Hematopoietic multipotent progenitor cell treated with erythropoietin and hydrocortisone succinate and interleukin-3 and kit ligand, for 17 days (in vitro differentiated cells): Measurements from ENCODE around the gene CCP110.

ENCODE experiments used
- DNase-seq: peaks from one replicate; pipeline ENCODE4 v3.0.0-alpha.2; 2015; ENCODE audit warnings: low spot score

Gene CCP110, protein sequence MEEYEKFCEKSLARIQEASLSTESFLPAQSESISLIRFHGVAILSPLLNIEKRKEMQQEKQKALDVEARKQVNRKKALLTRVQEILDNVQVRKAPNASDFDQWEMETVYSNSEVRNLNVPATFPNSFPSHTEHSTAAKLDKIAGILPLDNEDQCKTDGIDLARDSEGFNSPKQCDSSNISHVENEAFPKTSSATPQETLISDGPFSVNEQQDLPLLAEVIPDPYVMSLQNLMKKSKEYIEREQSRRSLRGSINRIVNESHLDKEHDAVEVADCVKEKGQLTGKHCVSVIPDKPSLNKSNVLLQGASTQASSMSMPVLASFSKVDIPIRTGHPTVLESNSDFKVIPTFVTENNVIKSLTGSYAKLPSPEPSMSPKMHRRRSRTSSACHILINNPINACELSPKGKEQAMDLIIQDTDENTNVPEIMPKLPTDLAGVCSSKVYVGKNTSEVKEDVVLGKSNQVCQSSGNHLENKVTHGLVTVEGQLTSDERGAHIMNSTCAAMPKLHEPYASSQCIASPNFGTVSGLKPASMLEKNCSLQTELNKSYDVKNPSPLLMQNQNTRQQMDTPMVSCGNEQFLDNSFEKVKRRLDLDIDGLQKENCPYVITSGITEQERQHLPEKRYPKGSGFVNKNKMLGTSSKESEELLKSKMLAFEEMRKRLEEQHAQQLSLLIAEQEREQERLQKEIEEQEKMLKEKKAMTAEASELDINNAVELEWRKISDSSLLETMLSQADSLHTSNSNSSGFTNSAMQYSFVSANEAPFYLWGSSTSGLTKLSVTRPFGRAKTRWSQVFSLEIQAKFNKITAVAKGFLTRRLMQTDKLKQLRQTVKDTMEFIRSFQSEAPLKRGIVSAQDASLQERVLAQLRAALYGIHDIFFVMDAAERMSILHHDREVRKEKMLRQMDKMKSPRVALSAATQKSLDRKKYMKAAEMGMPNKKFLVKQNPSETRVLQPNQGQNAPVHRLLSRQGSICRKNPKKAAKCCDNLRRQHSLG

DNA sequence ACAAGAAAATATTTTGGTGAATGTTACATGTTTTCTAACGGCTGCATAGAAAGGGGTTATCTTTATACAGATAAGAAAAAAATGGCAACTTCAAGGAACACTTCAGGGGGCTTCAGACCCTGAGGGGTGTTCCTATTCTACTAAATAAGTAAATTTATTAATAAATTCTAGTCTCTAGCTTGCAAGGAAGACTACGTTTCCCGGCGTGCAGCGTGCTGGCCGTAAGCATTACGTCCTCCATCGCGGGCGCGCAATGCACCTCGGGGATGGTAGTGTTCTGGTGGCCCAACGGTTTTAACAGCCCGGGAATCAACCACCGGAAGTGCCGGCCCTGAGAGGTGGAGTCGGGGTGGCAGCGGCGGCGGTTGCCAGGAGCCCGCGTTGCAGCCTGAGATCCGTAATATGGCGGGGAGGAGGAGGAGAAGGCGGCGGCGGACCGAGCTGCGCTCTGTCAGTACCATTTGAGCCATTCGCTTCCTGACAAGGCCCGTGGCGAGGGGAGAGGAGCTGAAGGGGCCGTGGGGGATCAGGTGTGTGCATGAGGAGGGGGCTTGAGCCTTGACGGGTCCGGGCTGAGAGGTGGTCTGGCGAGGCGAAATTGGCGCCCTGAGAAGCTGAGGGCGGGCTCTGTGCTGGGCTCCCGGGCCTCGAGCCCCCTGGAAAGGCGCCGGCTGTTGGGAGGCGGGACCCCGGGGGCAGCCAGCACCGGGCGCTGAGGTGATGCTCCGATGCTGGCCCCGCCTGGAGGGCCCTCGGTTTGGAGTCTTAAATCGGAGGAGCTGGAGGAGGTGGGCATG lies at the start of gene CCP110:
Gene CCP110 (plus strand): TSS at position 384 of the 797 bp plus-strand sequence. CDS start 3,940 bp downstream, outside the sequence.
- peak; percentile 93 for DNase-seq

DNA sequence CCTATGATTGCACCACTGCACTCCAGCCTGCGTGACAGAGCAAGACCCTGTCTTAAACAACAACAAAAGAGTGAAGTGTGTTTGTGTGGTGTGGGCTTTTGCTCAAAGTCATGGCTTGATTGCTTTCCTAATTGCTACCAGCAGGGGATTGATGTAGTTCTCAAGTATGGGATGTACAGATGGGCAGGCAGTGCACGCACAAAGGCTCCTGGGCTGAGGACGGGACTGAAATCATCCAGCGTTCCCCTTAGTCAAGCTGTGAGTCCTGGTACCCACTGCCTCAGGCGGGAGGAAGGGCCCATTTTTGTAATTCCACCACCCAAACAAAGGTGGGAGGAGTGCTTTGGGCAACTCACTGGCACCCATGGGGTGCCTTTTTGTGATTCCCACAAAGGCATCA lies 49.1 kb upstream of the CCP110 start:
- DNase-seq: peak; percentile 34

DNA sequence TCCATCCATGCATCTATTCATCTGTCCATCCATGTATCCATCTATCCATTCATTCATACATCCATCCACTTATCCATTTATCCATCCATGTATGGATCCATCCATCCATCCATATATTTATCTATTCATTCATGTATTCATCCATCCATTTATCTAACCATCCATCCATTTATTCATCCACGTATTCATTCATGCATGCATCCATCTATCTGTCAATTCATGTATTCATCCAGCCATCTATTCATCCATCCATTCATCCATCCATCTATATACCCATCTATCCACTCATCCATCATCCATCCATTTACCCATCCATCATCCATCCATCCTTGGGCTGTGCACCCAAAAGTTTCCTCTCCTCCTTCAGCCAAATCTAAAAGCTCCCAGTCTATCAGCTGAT lies 45.2 kb upstream of the CCP110 start:
- no peak for DNase-seq

DNA sequence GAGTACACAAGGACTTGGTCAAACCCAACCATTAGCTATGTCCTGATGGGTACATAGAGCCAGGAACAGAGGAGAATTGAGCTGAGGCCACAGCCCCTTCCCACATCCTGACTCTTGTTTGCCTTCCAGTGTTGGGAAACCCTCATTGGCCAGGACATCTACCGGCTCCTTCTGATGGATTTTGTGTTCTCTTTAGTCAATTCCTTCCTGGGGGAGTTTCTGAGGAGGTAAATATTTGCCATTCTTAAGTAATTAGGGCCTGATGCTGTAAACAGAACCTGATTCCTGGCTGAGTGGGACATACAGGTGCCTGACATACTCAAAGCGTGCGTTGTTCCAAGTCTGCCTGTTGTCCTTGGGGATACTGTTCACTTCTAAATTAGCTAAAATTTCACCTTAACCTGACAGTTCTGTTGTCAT lies 44.4 kb upstream of the CCP110 start:
- no peak for DNase-seq

DNA sequence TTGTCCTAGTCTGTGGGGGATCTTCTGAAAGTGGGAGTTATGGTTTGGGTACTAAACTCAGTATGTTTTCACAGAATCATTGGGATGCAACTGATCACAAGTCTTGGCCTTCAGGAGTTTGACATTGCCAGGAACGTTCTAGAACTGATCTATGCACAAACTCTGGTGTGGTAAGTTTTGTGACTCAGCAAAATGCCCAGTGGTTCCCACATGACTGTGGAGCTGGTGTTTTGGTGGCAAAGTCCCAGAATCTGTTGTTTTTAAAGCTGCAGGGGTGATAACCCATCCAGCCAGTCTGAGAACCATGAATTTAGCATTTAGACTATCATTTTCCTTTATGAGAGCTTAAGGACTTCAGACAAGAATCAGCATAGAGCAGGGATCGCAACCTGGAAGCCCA lies 42.4 kb upstream of the CCP110 start:
- peak; percentile 96 for DNase-seq

DNA sequence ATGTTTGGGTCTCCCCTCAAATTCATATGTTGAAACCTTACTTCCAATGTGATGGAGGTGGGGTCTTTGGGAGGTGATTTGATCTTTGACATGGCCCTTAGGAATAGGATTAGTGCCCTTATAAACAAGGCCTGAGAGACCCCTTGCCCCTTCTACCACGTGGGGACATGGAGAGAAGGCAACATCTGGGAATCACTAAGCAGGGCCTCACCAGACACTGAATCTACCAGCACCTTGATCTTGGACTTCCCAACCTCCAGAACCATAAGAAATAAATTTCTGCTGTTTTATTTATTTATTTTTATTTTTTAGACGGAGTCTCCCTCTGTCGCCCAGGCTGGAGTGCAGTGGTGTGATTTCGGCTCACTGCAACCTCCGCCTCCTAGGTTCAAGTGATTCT lies 42.0 kb upstream of the CCP110 start:
- DNase-seq: no peak

DNA sequence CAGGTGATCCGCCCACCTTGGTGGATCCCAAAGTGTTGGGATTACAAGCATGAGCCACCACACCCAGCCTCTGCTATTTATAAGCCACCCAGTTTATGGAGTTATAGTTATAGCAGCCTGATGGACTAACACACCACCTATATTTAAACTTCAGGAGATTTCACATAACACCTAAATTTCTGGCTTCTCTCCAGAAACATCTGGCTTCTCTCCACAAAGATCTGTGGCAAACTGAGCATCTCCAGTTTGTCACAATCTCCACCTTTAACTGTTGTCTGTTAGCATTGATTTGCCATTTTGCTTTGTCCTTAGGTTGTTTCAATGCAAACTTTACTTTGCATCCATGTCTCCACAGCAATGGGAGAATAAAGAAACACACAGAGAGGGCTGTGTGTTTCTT lies 41.5 kb upstream of the CCP110 start:
- DNase-seq: peak; percentile 81

DNA sequence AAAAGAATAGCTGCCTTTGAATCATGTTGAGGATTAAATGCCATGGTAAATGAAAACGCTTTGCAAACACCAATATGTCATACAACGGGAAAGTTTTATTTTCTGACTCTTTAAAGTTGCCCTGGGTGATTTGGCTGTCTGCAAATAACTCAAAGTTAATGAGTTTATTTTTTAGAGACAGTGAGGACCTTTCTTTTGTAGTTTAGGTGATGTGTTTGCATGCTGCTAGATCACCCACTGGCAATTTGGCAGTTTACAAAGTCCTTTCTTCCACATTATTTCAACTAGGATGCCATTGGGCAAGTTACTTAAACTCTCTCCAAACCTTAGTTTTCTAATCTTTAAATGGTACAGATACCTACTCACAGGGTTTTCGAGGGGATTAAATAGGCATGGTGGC lies 39.6 kb upstream of the CCP110 start:
- DNase-seq: peak; percentile 47

DNA sequence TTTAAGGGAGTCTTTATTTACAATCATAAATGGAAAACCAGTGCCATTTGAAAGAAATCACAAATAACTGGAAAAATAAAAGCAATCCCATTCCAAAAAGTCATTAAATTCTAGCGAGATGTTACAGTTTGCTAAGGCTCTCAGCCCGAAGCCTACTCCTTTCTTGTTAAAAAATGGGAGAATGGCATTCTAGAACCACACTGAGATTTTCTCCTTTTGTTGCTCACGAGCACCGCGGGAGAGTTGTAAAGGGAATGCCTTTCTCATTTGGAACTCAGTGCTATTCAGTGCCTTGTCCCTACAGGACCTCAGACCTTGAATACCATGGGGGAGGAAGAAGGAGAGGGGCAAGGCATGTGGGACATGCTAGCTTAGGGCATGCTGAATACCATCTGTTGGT lies 38.1 kb upstream of the CCP110 start:
- peak; percentile 67 for DNase-seq

DNA sequence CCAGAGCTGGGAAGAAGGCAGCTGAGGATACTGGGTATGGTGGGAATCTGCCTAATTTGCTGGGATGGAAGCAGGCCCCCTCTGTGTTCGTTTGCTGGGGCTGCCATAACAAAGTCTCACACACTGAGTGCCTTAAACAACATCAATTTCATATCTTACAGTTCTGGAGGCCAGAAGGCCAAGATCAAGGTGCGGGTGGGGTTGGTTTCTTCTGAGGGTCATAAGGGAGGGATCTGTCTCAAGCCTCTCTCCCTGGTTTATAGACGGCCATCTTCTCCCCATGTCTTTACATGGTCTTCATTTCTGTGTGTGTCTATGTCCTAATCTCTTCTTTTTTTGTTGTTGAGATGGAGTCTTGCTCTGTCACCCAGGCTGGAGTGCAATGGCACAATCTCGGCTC lies 37.7 kb upstream of the CCP110 start:
- DNase-seq: peak; percentile 75

DNA sequence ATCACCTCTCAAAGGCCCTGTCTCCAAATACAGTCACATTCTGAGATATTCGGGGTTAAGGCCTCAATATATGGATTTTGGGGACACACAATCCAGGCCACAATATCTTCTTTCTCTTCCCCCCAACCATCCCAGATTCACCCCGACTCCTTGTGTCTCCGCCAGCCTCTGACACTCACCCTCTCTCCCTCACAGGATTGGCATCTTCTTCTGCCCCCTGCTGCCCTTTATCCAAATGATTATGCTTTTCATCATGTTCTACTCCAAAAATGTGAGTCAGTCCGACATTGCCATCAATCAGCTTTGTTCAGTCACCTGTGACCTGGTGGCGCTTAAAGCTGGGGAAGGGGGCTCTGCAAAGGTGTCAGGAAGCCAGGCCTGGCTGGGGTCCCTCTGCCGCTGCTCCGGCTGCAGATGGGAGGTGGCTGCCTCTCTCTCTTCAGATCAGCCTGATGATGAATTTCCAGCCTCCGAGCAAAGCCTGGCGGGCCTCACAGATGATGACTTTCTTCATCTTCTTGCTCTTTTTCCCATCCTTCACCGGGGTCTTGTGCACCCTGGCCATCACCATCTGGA lies 36.9 kb upstream of the CCP110 start:
- peak; percentile 85 for DNase-seq

DNA sequence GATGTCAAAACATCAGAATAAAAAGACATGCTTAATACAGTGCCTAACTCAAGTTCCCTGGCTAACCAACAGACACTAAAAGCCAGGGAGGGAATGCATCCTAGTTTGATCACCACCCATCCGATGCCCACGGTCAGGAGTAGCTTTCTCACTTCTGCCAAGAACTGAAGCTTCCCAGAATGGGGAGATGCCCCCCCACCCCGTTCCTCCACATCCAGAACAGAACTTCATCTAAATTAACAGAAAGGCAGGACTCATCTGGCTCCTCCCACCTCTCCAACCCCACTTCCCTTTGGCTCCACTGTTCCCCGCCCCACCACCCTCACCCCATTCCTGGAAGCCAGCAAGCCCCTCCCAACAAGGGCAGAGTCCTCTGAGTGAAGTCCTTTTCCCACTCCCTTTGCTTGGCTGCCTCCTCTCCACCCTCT lies 35.5 kb upstream of the CCP110 start:
- DNase-seq: no peak

DNA sequence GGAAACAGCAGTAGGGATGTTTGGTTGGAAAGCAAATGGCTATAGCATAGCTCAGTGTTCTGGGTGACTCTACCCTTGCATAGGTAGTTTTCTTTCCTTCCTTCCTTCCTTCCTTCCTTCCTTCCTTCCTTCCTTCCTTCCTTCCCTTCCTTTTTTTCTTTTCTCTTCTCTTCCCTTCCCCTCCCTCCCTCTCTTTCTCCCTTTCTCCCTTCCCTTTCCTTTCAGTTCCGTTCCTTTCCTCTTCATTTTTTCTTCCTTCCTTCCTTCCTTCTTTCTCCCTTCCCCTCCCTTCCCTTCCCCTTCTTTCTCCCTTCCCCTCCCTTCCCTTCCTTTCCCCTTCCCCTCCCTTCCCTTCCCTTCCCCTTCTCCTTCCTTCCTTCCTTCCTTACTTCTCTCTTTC lies 33.1 kb upstream of the CCP110 start:
- DNase-seq: no peak

DNA sequence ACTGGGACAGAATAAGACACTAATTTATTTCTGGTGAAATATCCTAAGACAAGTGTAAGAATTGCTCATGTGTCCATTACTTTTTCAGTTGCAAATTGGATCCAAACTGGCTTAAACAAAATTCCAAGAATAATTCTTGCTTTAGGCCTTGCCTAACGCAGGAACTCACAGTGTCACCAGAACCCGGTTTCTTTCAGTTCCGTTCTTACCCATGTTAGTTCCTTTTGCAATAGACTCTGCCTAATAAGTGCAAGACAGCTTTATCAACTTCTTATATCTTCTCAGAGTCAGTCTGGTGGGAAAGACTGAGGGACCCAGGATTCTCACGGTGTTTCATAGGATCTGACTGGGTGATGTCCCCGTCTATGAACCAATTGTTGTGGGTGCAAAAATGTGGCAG lies 26.6 kb upstream of the CCP110 start:
- DNase-seq: no peak

DNA sequence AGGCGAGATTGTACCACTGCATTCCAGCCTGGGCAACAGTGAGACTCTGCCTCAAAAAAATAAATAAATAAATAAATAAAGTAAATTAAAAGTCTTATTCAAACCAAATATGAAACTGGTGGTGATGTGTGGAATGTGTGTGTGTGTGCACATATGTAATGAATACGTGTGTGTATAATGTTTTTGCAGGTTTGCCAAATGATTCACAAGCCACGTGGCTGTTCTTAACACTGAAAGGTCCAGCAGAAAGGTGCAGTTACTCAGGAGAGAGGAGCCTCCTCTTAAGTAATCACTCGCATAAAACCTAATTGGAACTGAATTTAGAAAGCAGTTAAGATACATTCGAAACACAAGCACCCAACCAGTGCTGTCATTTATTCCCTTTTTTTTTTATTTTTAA lies 24.7 kb upstream of the CCP110 start:
- DNase-seq: no peak

DNA sequence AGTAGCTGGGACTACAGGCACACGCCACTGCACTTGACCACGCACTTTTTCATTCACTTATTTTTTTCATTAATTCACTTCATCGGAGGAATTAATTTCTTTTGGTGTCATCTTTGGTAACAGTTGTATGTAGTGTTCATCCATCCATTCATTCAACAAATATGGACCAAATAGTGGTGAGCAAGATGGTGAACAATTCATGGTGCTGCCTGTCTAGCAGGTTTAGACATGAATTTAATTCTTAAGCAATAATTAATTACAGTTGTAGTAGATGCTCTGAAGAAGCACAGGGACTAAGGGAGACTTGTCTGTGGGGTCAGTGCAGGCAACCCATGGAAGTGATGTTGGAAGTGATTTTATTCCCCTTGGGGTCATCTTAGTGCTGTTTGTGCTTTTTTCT lies 24.3 kb upstream of the CCP110 start:
- no peak for DNase-seq

DNA sequence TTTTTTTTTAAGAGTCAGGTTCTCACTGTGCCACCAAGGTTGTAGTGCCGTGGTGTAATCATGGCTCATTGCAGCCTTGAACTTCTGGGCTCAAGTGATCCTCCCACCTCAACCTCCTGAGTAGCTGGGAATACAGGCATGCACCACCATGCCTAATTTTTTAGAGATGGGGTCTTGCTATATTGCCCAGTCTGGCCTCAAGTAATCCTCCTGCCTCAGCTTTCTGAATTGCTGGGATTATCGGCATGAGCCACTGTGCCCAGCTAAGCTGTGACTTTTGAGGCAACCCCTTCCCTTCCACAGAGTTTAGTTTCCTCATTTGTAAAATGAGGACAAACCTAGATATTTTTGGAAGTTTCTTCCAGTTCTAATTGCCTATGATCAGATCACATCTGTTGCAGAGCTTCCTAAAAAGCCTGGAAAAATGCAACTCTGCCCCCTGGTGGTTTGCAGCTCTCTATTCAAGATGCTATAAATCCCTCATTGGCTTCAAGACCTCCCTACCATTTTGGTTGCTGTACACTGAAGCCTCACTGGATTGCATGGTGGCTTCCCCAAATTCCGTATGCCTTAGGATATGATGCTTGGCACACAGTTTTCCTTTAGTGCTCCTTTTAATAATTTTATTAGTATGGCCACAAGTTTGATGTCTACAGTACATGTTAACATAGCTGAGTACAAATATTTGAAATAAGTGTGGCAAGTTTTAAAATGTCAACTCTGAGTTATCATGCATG lies 21.2 kb upstream of the CCP110 start:
- peak; percentile 92 for DNase-seq

DNA sequence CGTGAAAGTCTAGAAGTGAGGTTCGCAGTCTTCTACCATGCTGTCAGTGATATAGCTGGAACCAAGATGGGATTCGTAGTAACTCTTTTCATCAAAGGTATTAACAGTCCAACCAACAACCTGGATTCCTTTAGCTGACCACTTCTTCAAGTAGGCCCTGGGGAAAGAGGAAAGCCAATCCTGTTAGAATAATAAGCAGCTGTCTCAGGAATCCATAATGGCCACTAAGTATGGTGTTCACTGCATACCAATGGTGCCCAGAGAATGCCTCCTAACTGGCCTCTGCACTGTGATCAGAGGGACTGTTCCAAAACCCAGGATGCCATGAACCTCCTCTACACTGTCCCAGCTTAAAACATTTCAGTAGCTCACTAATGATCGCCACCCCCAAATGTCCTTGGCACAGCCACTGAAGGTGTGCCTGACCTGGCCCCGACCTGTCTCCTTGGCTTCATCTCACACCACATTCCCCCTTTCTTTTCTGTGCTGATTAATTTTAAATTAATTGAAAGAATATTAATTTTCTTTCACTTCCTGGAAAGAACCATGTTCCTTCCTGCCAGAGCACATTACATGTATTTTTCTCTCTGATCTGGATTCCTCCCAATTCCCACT lies 20.2 kb upstream of the CCP110 start:
- DNase-seq: no peak

DNA sequence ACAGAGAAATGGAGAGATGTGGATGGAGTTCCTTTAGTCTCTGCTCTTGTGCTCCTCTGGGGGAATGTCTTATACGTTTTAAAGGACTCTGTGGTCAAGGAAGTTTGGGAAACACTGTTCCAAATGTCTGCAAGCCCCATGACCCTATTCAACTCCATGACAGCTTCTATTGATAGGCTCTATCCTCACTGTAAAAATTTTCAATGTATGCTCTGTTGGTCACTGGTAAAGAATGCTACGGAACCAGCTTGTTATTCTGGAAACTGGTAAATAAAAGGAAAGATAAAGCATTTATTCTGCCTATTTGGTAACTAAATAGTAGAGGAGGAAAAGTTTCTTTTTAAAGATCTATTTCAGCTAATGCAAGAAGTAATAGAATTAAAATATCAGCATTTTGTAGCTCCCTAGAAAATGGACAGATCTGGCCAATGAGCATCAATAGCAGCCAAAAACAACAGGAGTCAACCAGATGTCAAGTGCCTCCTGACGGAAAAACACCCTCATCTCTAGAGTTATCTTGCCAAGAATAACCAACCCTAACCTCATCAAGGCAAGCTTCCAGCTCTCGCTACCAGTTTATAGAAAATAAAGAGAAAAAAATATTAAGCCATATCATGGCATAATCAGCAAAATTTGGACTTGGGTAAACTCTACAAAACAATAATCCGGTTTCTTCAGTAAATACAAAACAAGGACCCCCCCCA lies 18.0 kb upstream of the CCP110 start:
- DNase-seq: no peak

DNA sequence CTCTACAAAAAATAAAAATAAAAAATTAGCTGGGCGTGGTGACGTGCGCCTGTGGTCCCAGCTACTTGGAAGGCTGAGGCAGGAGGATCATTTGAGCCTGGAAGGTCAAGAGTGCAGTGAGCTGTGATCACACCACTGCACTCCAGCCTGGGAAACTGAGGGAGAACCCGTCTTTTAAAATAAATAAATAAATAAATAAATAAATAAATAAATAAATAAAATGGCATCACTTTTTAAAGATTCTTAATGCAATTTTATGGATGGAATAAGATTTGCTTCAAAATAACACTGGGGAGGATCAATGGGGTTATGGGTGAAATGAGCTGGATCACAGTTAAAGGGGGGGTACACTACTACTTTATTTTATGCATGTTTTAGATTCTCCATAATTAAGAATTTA lies 16.8 kb upstream of the CCP110 start:
- DNase-seq: no peak
